ENCODE results near the gene CDK14.
A peak's percentile ranks its signal among the peaks of the same experiment; 100 is the strongest.

Gene CDK14

GRCh38 chr7:90842430-90842788 is 246.3 kb downstream of the CDK14 start:
- DNase-seq (ENCODE audit: low read depth) = no peak

- no peak for DNase-seq (ENCODE audit: low read depth)
Measured at GRCh38 chr7:90843472-90843871, 247.4 kb downstream of the CDK14 start.

GRCh38 chr7:90844421-90844820 is 248.3 kb downstream of the CDK14 start:
- no peak for DNase-seq (ENCODE audit: low read depth)

- DNase-seq (ENCODE audit: low read depth) = no peak
Measured at GRCh38 chr7:90846192-90846591, 250.1 kb downstream of the CDK14 start.

GRCh38 chr7:90850066-90850465 is 253.9 kb downstream of the CDK14 start:
- DNase-seq (ENCODE audit: low read depth) = no peak

GRCh38 chr7:90850471-90850870 is 254.3 kb downstream of the CDK14 start:
- DNase-seq (ENCODE audit: low read depth) = no peak

GRCh38 chr7:90853205-90853604 is 257.1 kb downstream of the CDK14 start:
- no peak for DNase-seq (ENCODE audit: low read depth)

GRCh38 chr7:90856351-90857070 is 260.4 kb downstream of the CDK14 start:
- DNase-seq (ENCODE audit: low read depth) = peak; percentile 34

GRCh38 chr7:90857603-90858002 is 261.5 kb downstream of the CDK14 start:
- no peak for DNase-seq (ENCODE audit: low read depth)

- no peak for DNase-seq (ENCODE audit: low read depth)
Measured at GRCh38 chr7:90858546-90858945, 262.4 kb downstream of the CDK14 start.

GRCh38 chr7:90859521-90859920 is 263.4 kb downstream of the CDK14 start:
- DNase-seq (ENCODE audit: low read depth) = no peak

GRCh38 chr7:90864088-90864487 is 268.0 kb downstream of the CDK14 start:
- no peak for DNase-seq (ENCODE audit: low read depth)

GRCh38 chr7:90869335-90869734 is 273.2 kb downstream of the CDK14 start:
- no peak for DNase-seq (ENCODE audit: low read depth)

- DNase-seq (ENCODE audit: low read depth) = no peak
Measured at GRCh38 chr7:90876701-90877100, 280.6 kb downstream of the CDK14 start.

GRCh38 chr7:90877201-90877600 is 281.1 kb downstream of the CDK14 start:
- DNase-seq (ENCODE audit: low read depth) = no peak

- DNase-seq (ENCODE audit: low read depth) = no peak
Measured at GRCh38 chr7:90879924-90880323, 283.8 kb downstream of the CDK14 start.

GRCh38 chr7:90886416-90886815 is 290.3 kb downstream of the CDK14 start:
- DNase-seq (ENCODE audit: low read depth) = no peak

GRCh38 chr7:90889210-90889609 is 293.1 kb downstream of the CDK14 start:
- no peak for DNase-seq (ENCODE audit: low read depth)

- DNase-seq (ENCODE audit: low read depth) = peak; percentile 27
Measured at GRCh38 chr7:90889644-90890043, 293.5 kb downstream of the CDK14 start.

- no peak for DNase-seq (ENCODE audit: low read depth)
Measured at GRCh38 chr7:90891529-90891928, 295.4 kb downstream of the CDK14 start.

- peak; percentile 40 for DNase-seq (ENCODE audit: low read depth)
Measured at GRCh38 chr7:90892213-90892612, 296.1 kb downstream of the CDK14 start.

- DNase-seq (ENCODE audit: low read depth) = no peak
Measured at GRCh38 chr7:90894122-90894521, 298.0 kb downstream of the CDK14 start.

GRCh38 chr7:90896458-90896857 is 300.3 kb downstream of the CDK14 start:
- peak; percentile 31 for DNase-seq (ENCODE audit: low read depth)

GRCh38 chr7:90897961-90898469 is 301.9 kb downstream of the CDK14 start:
- peak; percentile 23 for DNase-seq (ENCODE audit: low read depth)

Data from amniotic epithelial cell (primary cell).